SJCRH30 (cell line): ENCODE measurements around the gene ARHGAP21. TPM values are rescaled to one million over a fixed set of nuclear protein-coding genes. Genes with fewer than 3 reads are reported as not detected.
"Not testable (repeated sequence)": the region's sequence is repeated elsewhere in the genome, so short reads cannot be mapped to it uniquely, and the experiment has no call there.

Experiments used
- DNase-seq, 2 experiments: peaks; one replicate each; pipeline ENCODE4 v3.0.0-alpha.2; 2015 to 2020
- H3K27ac ChIP-seq: fragments of 250-450 bp; sonication (Bioruptor Pico); 2 replicates; pipeline ENCODE4 v1.5.1; 2020; ENCODE audit warnings: mild to moderate bottlenecking, moderate library complexity
- H3K27me3 ChIP-seq: fragments of 250-450 bp; sonication (Bioruptor Pico); 2 replicates; pipeline ENCODE4 v1.5.1; 2020; ENCODE audit warnings: mild to moderate bottlenecking, moderate library complexity
- H3K36me3 ChIP-seq: fragments of 250-450 bp; sonication (Bioruptor Pico); 2 replicates; pipeline ENCODE4 v1.5.1; 2020; ENCODE audit warnings: mild to moderate bottlenecking, moderate library complexity
- H3K4me1 ChIP-seq: fragments of 250-450 bp; sonication (Bioruptor Pico); 2 replicates; pipeline ENCODE4 v1.5.1; 2020; ENCODE audit warnings: mild to moderate bottlenecking, moderate library complexity
- H3K4me3 ChIP-seq: fragments of 250-450 bp; sonication (Bioruptor Pico); 2 replicates; pipeline ENCODE4 v1.5.1; 2020; ENCODE audit warnings: mild to moderate bottlenecking, moderate library complexity
- H3K9me3 ChIP-seq: fragments of 250-450 bp; sonication (Bioruptor Pico); replicated peaks from 2 replicates; pipeline ENCODE4 v1.5.1; 2020; ENCODE audit warnings: mild to moderate bottlenecking, moderate library complexity
- total RNA-seq: library from RNA; depleted of rRNA; stranded (reverse); fragments of >200 nt; shearing (Covaris generic); gene quantifications from 2 replicates; pipeline ENCODE4 v1.2.3, GENCODE V29; 2014

The ARHGAP21 gene
- total RNA-seq, 1 experiment from 2014 or later: 48.7 TPM

GRCh38 chr10:24683554-24683953 lies 40.1 kb downstream of the ARHGAP21 start:
- DNase-seq: no peak
- H3K4me3 ChIP-seq: no peak overlapping the region
- H3K27me3 ChIP-seq: no peaks in the 10 kb centered on the region
- no peak overlapping the region for H3K27ac ChIP-seq
- no peaks in the 10 kb centered on the region for H3K36me3 ChIP-seq
- no peaks in the 10 kb centered on the region for H3K4me1 ChIP-seq
- H3K9me3 ChIP-seq: no peaks in the 10 kb centered on the region

- Histone ChIP-seq H3K4me3 (no peak overlapping the region), H3K27ac (no peak overlapping the region), H3K27me3 (no peaks in the 10 kb centered on the region), H3K36me3 (no peaks in the 10 kb centered on the region), H3K9me3 (no peaks in the 10 kb centered on the region), H3K4me1 (no peaks in the 10 kb centered on the region)
- no peak for DNase-seq
Observed at GRCh38 chr10:24681572-24682088, 42.1 kb downstream of the ARHGAP21 start.

GRCh38 chr10:24680647-24681524 lies 42.8 kb downstream of the ARHGAP21 start:
- no peaks in the 10 kb centered on the region for H3K27me3 ChIP-seq
- no peak overlapping the region for H3K27ac ChIP-seq
- no peak overlapping the region for H3K4me3 ChIP-seq
- no peaks in the 10 kb centered on the region for H3K9me3 ChIP-seq
- DNase-seq: no peak
- no peaks in the 10 kb centered on the region for H3K36me3 ChIP-seq
- H3K4me1 ChIP-seq: no peaks in the 10 kb centered on the region

GRCh38 chr10:24678757-24679156 lies 44.9 kb downstream of the ARHGAP21 start:
- Histone ChIP-seq H3K4me1 (no peaks in the 10 kb centered on the region), H3K36me3 (no peaks in the 10 kb centered on the region), H3K27ac (no peak overlapping the region), H3K9me3 (no peaks in the 10 kb centered on the region), H3K27me3 (no peaks in the 10 kb centered on the region), H3K4me3 (no peak overlapping the region)
- no peak for DNase-seq

- Histone ChIP-seq H3K36me3 (no peaks in the 10 kb centered on the region), H3K27ac (no peak overlapping the region), H3K4me1 (no peaks in the 10 kb centered on the region), H3K27me3 (no peaks in the 10 kb centered on the region), H3K4me3 (no peak overlapping the region), H3K9me3 (no peaks in the 10 kb centered on the region)
- no peak for DNase-seq
Observed at GRCh38 chr10:24674892-24675632, 48.6 kb downstream of the ARHGAP21 start.

GRCh38 chr10:24670964-24671670 lies 52.6 kb downstream of the ARHGAP21 start:
- no peaks in the 10 kb centered on the region; the same call in 1 of the 2 replicates for H3K36me3 ChIP-seq
- H3K27ac ChIP-seq: no peak overlapping the region
- H3K4me1 ChIP-seq: no peaks in the 10 kb centered on the region
- no peaks in the 10 kb centered on the region for H3K27me3 ChIP-seq
- no peaks in the 10 kb centered on the region for H3K9me3 ChIP-seq
- no peak overlapping the region for H3K4me3 ChIP-seq
- DNase-seq: no peak

- H3K36me3 ChIP-seq: no peaks in the 10 kb centered on the region; the same call in 1 of the 2 replicates
- DNase-seq: peak in 1 of 2 experiments; percentile 16
- no peaks in the 10 kb centered on the region for H3K9me3 ChIP-seq
- H3K27ac ChIP-seq: no peak overlapping the region
- no peaks in the 10 kb centered on the region for H3K4me1 ChIP-seq
- H3K27me3 ChIP-seq: no peaks in the 10 kb centered on the region
- H3K4me3 ChIP-seq: no peak overlapping the region
Observed at GRCh38 chr10:24669285-24669852, 54.3 kb downstream of the ARHGAP21 start.

GRCh38 chr10:24668247-24668646 lies 55.4 kb downstream of the ARHGAP21 start:
- Histone ChIP-seq H3K27me3 (no peaks in the 10 kb centered on the region), H3K36me3 (no peaks in the 10 kb centered on the region; the same call in 1 of the 2 replicates), H3K9me3 (no peaks in the 10 kb centered on the region), H3K4me3 (no peak overlapping the region), H3K27ac (no peak overlapping the region), H3K4me1 (no peaks in the 10 kb centered on the region)
- DNase-seq: no peak

GRCh38 chr10:24664991-24665390 lies 58.7 kb downstream of the ARHGAP21 start:
- Histone ChIP-seq H3K36me3 (no peaks in the 10 kb centered on the region; the same call in 1 of the 2 replicates), H3K4me1 (no peaks in the 10 kb centered on the region), H3K27me3 (no peaks in the 10 kb centered on the region), H3K9me3 (no peaks in the 10 kb centered on the region), H3K4me3 (no peak overlapping the region), H3K27ac (no peak overlapping the region)
- no peak for DNase-seq

- Histone ChIP-seq H3K27ac (no peak overlapping the region), H3K27me3 (no peaks in the 10 kb centered on the region), H3K36me3 (0 out of 2 replicates have a peak, but pooled peaks cover 4% of the 10 kb centered on the region), H3K4me1 (no peaks in the 10 kb centered on the region), H3K4me3 (no peak overlapping the region), H3K9me3 (peaks cover 5% of the 10 kb centered on the region; the same call in 1 of the 2 replicates)
- DNase-seq: no peak
Observed at GRCh38 chr10:24661376-24661775, 62.3 kb downstream of the ARHGAP21 start.

- H3K36me3 ChIP-seq, DNase-seq, H3K9me3 ChIP-seq, H3K27me3 ChIP-seq, H3K27ac ChIP-seq, H3K4me1 ChIP-seq, H3K4me3 ChIP-seq: not testable (repeated sequence)
Observed at GRCh38 chr10:24658319-24658718, 65.4 kb downstream of the ARHGAP21 start.

GRCh38 chr10:24656326-24656725 lies 67.4 kb downstream of the ARHGAP21 start:
- H3K4me1 ChIP-seq, H3K36me3 ChIP-seq, H3K4me3 ChIP-seq, H3K27ac ChIP-seq, H3K9me3 ChIP-seq, H3K27me3 ChIP-seq, DNase-seq: not testable (repeated sequence)

GRCh38 chr10:24652381-24652957 lies 71.2 kb downstream of the ARHGAP21 start:
- Histone ChIP-seq H3K27me3 (no peaks in the 10 kb centered on the region), H3K27ac (no peak overlapping the region), H3K9me3 (peaks cover 4% of the 10 kb centered on the region; the same call in 1 of the 2 replicates), H3K4me1 (peaks cover 17% of the 10 kb centered on the region), H3K4me3 (no peak overlapping the region), H3K36me3 (no peaks in the 10 kb centered on the region)
- DNase-seq: no peak

GRCh38 chr10:24651923-24652322 lies 71.8 kb downstream of the ARHGAP21 start:
- H3K4me1 ChIP-seq: peaks cover 17% of the 10 kb centered on the region
- no peaks in the 10 kb centered on the region for H3K27me3 ChIP-seq
- no peak for DNase-seq
- peaks cover 4% of the 10 kb centered on the region; the same call in 1 of the 2 replicates for H3K9me3 ChIP-seq
- H3K4me3 ChIP-seq: no peak overlapping the region
- H3K36me3 ChIP-seq: no peaks in the 10 kb centered on the region
- no peak overlapping the region for H3K27ac ChIP-seq
